ENCODE measurements around the gene EMILIN3.

GRCh38 chr20:41392871-41393704 is 26.5 kb upstream of the EMILIN3 start:
- TF ChIP-seq CTCF (conservative IDR thresholded peaks at IDR 0.05; ENCODE audit: low read length) (no peak), EZH2phosphoT487 (IDR thresholded peaks at IDR 0.05; ENCODE audit: borderline replicate concordance, low read depth, low read length) (no peak)
